Activated T-cell treated with anti-CD3 and anti-CD28 coated beads, Interleukin-2, amount 50 U/mL, for 4 hours (primary cell): ENCODE data around the gene FBXL7. TPM values are rescaled to one million over a fixed set of nuclear protein-coding genes. Genes with fewer than 3 reads are reported as not detected.

Source experiments
- ATAC-seq, 2 donors: fragments of 200-7000 bp; cut with Tn5 transposase; one replicate each; pipeline ENCODE4 v1.10.0; 2021
- DNase-seq: peaks from one replicate; pipeline ENCODE4 v3.0.0-alpha.2; 2020
- H3K27me3 Mint-ChIP-seq: one replicate; pipeline ENCODE4 v1.8.0; 2021; ENCODE audit warnings: low read depth, mixed read lengths
- H3K36me3 Mint-ChIP-seq: one replicate; pipeline ENCODE4 v1.8.0; 2022; ENCODE audit warnings: mixed read lengths; ENCODE audit not compliant: insufficient read depth
- H3K4me1 Mint-ChIP-seq: one replicate; pipeline ENCODE4 v1.8.0; 2021; ENCODE audit warnings: low read depth, mixed read lengths
- H3K4me3 Mint-ChIP-seq: one replicate; pipeline ENCODE4 v1.8.0; 2021; ENCODE audit warnings: mild to moderate bottlenecking, moderate library complexity, mixed read lengths
- H3K9me3 Mint-ChIP-seq: one replicate; pipeline ENCODE4 v1.8.0; 2021; ENCODE audit warnings: mixed read lengths
- total RNA-seq, 3 donors: library from RNA; stranded (reverse); gene quantifications; one replicate each; pipeline ENCODE4 v1.2.1, GENCODE V29; 2021

Gene FBXL7
- total RNA-seq, 3 donors from 2014 or later = not detected

- no peaks in the 10 kb centered on the region for H3K4me1 Mint-ChIP-seq
- H3K27me3 Mint-ChIP-seq = no peaks in the 10 kb centered on the region
- no peaks in the 10 kb centered on the region for H3K36me3 Mint-ChIP-seq
- DNase-seq (no peak), ATAC-seq (no peak)
- H3K4me3 Mint-ChIP-seq = no peak overlapping the region
- peaks cover 3% of the 10 kb centered on the region for H3K9me3 Mint-ChIP-seq
Observed at GRCh38 chr5:15516486-15516885, 16.5 kb downstream of the FBXL7 start.

- ATAC-seq (no peak), DNase-seq (no peak)
- H3K27me3 Mint-ChIP-seq = no peaks in the 10 kb centered on the region
- no peak overlapping the region for H3K4me3 Mint-ChIP-seq
- H3K4me1 Mint-ChIP-seq = no peaks in the 10 kb centered on the region
- H3K9me3 Mint-ChIP-seq = peaks cover 3% of the 10 kb centered on the region
- no peaks in the 10 kb centered on the region for H3K36me3 Mint-ChIP-seq
Observed at GRCh38 chr5:15518786-15519185, 18.8 kb downstream of the FBXL7 start.

- no peak for ATAC-seq
- peaks cover 3% of the 10 kb centered on the region for H3K9me3 Mint-ChIP-seq
- no peak overlapping the region for H3K4me3 Mint-ChIP-seq
- no peaks in the 10 kb centered on the region for H3K4me1 Mint-ChIP-seq
- no peak for DNase-seq
- H3K36me3 Mint-ChIP-seq = no peaks in the 10 kb centered on the region
- H3K27me3 Mint-ChIP-seq = no peaks in the 10 kb centered on the region
Observed at GRCh38 chr5:15520856-15521255, 20.9 kb downstream of the FBXL7 start.

- no peak for ATAC-seq
- peaks cover 3% of the 10 kb centered on the region for H3K9me3 Mint-ChIP-seq
- H3K4me1 Mint-ChIP-seq = no peaks in the 10 kb centered on the region
- H3K4me3 Mint-ChIP-seq = no peak overlapping the region
- DNase-seq = no peak
- no peaks in the 10 kb centered on the region for H3K36me3 Mint-ChIP-seq
- no peaks in the 10 kb centered on the region for H3K27me3 Mint-ChIP-seq
Observed at GRCh38 chr5:15521381-15522186, 21.6 kb downstream of the FBXL7 start.

- DNase-seq (no peak), ATAC-seq (no peak)
- Mint-ChIP-seq H3K4me1 (no peaks in the 10 kb centered on the region), H3K27me3 (no peaks in the 10 kb centered on the region), H3K4me3 (no peak overlapping the region), H3K9me3 (peaks cover 3% of the 10 kb centered on the region), H3K36me3 (no peaks in the 10 kb centered on the region)
Observed at GRCh38 chr5:15522187-15522520, 22.2 kb downstream of the FBXL7 start.

- DNase-seq = no peak
- Mint-ChIP-seq H3K36me3 (no peaks in the 10 kb centered on the region), H3K4me3 (no peak overlapping the region), H3K4me1 (no peaks in the 10 kb centered on the region), H3K9me3 (peaks cover 6% of the 10 kb centered on the region), H3K27me3 (no peaks in the 10 kb centered on the region)
- ATAC-seq = no peak
Observed at GRCh38 chr5:15524712-15525111, 24.7 kb downstream of the FBXL7 start.

GRCh38 chr5:15525703-15526275 lies 25.8 kb downstream of the FBXL7 start:
- peaks cover 4% of the 10 kb centered on the region for H3K9me3 Mint-ChIP-seq
- no peaks in the 10 kb centered on the region for H3K27me3 Mint-ChIP-seq
- H3K4me1 Mint-ChIP-seq = no peaks in the 10 kb centered on the region
- H3K4me3 Mint-ChIP-seq = no peak overlapping the region
- H3K36me3 Mint-ChIP-seq = no peaks in the 10 kb centered on the region
- no peak for DNase-seq
- ATAC-seq = no peak

- Mint-ChIP-seq H3K4me1 (no peaks in the 10 kb centered on the region), H3K9me3 (peaks cover 4% of the 10 kb centered on the region), H3K36me3 (no peaks in the 10 kb centered on the region), H3K27me3 (no peaks in the 10 kb centered on the region), H3K4me3 (no peak overlapping the region)
- no peak for DNase-seq
- ATAC-seq = no peak
Observed at GRCh38 chr5:15526413-15526812, 26.4 kb downstream of the FBXL7 start.

- ATAC-seq = no peak
Observed at GRCh38 chr5:15528476-15528875, 28.5 kb downstream of the FBXL7 start.

GRCh38 chr5:15529013-15529412 lies 29.0 kb downstream of the FBXL7 start:
- H3K4me1 Mint-ChIP-seq = no peaks in the 10 kb centered on the region
- H3K27me3 Mint-ChIP-seq = no peaks in the 10 kb centered on the region
- ATAC-seq (no peak), DNase-seq (no peak)
- H3K9me3 Mint-ChIP-seq = peaks cover 9% of the 10 kb centered on the region
- no peak overlapping the region for H3K4me3 Mint-ChIP-seq
- no peaks in the 10 kb centered on the region for H3K36me3 Mint-ChIP-seq

More at GRCh38 chr5:15528476-15528875, 28.5 kb downstream of the FBXL7 start:
- Mint-ChIP-seq H3K36me3 (no peaks in the 10 kb centered on the region), H3K4me3 (no peak overlapping the region), H3K27me3 (no peaks in the 10 kb centered on the region), H3K4me1 (no peaks in the 10 kb centered on the region), H3K9me3 (peaks cover 9% of the 10 kb centered on the region)
- no peak for DNase-seq

- Mint-ChIP-seq H3K27me3 (no peaks in the 10 kb centered on the region), H3K4me1 (no peaks in the 10 kb centered on the region), H3K9me3 (peaks cover 9% of the 10 kb centered on the region), H3K36me3 (no peaks in the 10 kb centered on the region), H3K4me3 (no peak overlapping the region)
- ATAC-seq (no peak), DNase-seq (no peak)
Observed at GRCh38 chr5:15529821-15530220, 29.8 kb downstream of the FBXL7 start.

- Mint-ChIP-seq H3K36me3 (no peaks in the 10 kb centered on the region), H3K4me3 (no peak overlapping the region), H3K4me1 (no peaks in the 10 kb centered on the region), H3K9me3 (peaks cover 18% of the 10 kb centered on the region), H3K27me3 (no peaks in the 10 kb centered on the region)
- ATAC-seq (no peak), DNase-seq (no peak)
Observed at GRCh38 chr5:15533129-15533893, 33.3 kb downstream of the FBXL7 start.

GRCh38 chr5:15535938-15536337 lies 36.0 kb downstream of the FBXL7 start:
- Mint-ChIP-seq H3K27me3 (no peaks in the 10 kb centered on the region), H3K4me1 (no peaks in the 10 kb centered on the region), H3K36me3 (no peaks in the 10 kb centered on the region), H3K9me3 (peaks cover 14% of the 10 kb centered on the region), H3K4me3 (no peak overlapping the region)
- DNase-seq = no peak
- no peak for ATAC-seq

GRCh38 chr5:15538516-15538915 lies 38.5 kb downstream of the FBXL7 start:
- peaks cover 15% of the 10 kb centered on the region for H3K9me3 Mint-ChIP-seq
- ATAC-seq (no peak), DNase-seq (no peak)
- no peak overlapping the region for H3K4me3 Mint-ChIP-seq
- H3K36me3 Mint-ChIP-seq = no peaks in the 10 kb centered on the region
- no peaks in the 10 kb centered on the region for H3K4me1 Mint-ChIP-seq
- no peaks in the 10 kb centered on the region for H3K27me3 Mint-ChIP-seq

- ATAC-seq (no peak), DNase-seq (no peak)
- H3K9me3 Mint-ChIP-seq = peaks cover 15% of the 10 kb centered on the region
- H3K27me3 Mint-ChIP-seq = no peaks in the 10 kb centered on the region
- H3K4me1 Mint-ChIP-seq = no peaks in the 10 kb centered on the region
- H3K36me3 Mint-ChIP-seq = no peaks in the 10 kb centered on the region
- H3K4me3 Mint-ChIP-seq = no peak overlapping the region
Observed at GRCh38 chr5:15539951-15540350, 40.0 kb downstream of the FBXL7 start.
